HG03521 (cell line): ENCODE measurements around the gene LDLRAD3.

ENCODE experiments used
- ATAC-seq: cut with Tn5 transposase; IDR thresholded peaks from one replicate; pipeline ENCODE4 v1.9.1; 2021; ENCODE audit warnings: mild to moderate bottlenecking, moderate library complexity; ENCODE audit not compliant: unreplicated experiment

Gene LDLRAD3

GRCh38 chr11:36098087-36098486 is 154.2 kb downstream of the LDLRAD3 start:
- ATAC-seq: no peak

- no peak for ATAC-seq
These were observed 155.1 kb downstream of the LDLRAD3 start for GRCh38 chr11:36098853-36099375.

GRCh38 chr11:36101466-36101865 is 157.6 kb downstream of the LDLRAD3 start:
- ATAC-seq: no peak

GRCh38 chr11:36102868-36103267 is 159.0 kb downstream of the LDLRAD3 start:
- ATAC-seq: no peak

GRCh38 chr11:36103933-36104530 is 160.2 kb downstream of the LDLRAD3 start:
- ATAC-seq: no peak

GRCh38 chr11:36104660-36104992 is 160.8 kb downstream of the LDLRAD3 start:
- no peak for ATAC-seq

- no peak for ATAC-seq
These were observed 162.1 kb downstream of the LDLRAD3 start for GRCh38 chr11:36105743-36106581.

- ATAC-seq: no peak
These were observed 163.7 kb downstream of the LDLRAD3 start for GRCh38 chr11:36107547-36107946.

- no peak for ATAC-seq
These were observed 165.2 kb downstream of the LDLRAD3 start for GRCh38 chr11:36108881-36109589.

GRCh38 chr11:36109590-36109849 is 165.7 kb downstream of the LDLRAD3 start:
- ATAC-seq: no peak

GRCh38 chr11:36109850-36110606 is 166.2 kb downstream of the LDLRAD3 start:
- ATAC-seq: no peak

GRCh38 chr11:36110668-36111410 is 167.0 kb downstream of the LDLRAD3 start:
- ATAC-seq: no peak

- no peak for ATAC-seq
These were observed 170.2 kb downstream of the LDLRAD3 start for GRCh38 chr11:36114095-36114494.

- ATAC-seq: no peak
These were observed 171.5 kb downstream of the LDLRAD3 start for GRCh38 chr11:36115378-36115801.

- no peak for ATAC-seq
These were observed 172.3 kb downstream of the LDLRAD3 start for GRCh38 chr11:36116161-36116560.

GRCh38 chr11:36118084-36118483 is 174.2 kb downstream of the LDLRAD3 start:
- no peak for ATAC-seq

- no peak for ATAC-seq
These were observed 175.4 kb downstream of the LDLRAD3 start for GRCh38 chr11:36119300-36119699.

- no peak for ATAC-seq
These were observed 177.2 kb downstream of the LDLRAD3 start for GRCh38 chr11:36121054-36121453.

- ATAC-seq: no peak
These were observed 178.8 kb downstream of the LDLRAD3 start for GRCh38 chr11:36122671-36123070.

GRCh38 chr11:36123336-36124101 is 179.7 kb downstream of the LDLRAD3 start:
- no peak for ATAC-seq
